Stimulated activated CD8-positive, alpha-beta memory T cell treated with anti-CD3 and anti-CD28 coated beads, Interleukin-12 subunit alpha, Interleukin-12 subunit beta, amount 100 ng/mL, for 4 hours (primary cell): ENCODE results near the gene EPHB1.

Experiments used
- DNase-seq: peaks from one replicate; pipeline ENCODE4 v3.0.0-alpha.2; 2020; ENCODE audit warnings: low read depth

The EPHB1 gene

DNA sequence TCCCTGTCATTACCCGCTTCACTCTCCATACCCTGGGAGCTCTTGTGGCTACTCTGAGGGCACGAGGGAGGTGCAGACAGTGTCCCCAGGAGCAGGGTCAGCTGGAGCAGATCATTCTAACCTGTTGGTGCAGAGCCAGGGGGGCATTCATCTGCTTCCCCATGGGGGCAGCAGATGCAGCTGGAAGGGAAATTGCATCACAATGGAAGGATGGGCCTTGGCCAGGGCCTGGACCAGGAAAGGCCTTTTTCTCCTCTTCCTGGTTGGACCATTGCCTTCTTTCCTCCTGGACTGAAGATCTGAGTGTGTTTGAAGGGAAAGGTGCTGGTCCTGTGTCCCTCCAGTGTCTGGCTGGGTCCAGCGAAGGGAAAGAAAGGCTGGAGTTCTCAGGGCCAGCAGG lies 55.7 kb downstream of the EPHB1 start:
- no peak for DNase-seq

GRCh38 chr3:134852132-134852531 lies 57.1 kb downstream of the EPHB1 start:
- no peak for DNase-seq

DNA sequence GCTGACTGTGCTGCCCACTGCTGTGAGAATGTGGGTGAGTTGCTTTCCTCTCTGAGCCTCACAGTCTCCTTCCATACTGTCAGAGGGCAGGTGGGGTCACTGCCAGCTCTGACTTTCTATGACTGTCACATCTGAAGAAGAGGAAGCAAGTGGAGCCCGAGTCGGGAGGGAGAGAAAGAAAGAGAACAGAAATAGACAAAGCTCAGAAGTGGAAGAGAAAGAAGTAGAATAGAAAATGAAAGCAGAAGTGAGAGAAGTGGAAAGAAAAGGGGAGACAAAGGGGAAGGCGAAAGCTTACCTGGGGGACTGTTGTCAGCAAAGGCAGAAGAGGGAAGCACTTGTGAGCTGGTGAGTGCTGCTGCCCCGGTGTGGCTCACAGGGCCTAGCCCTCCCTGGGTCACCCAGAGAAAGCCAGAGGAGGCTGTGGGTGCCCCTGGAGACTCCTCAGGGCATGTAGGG lies 57.9 kb downstream of the EPHB1 start:
- no peak for DNase-seq

DNA sequence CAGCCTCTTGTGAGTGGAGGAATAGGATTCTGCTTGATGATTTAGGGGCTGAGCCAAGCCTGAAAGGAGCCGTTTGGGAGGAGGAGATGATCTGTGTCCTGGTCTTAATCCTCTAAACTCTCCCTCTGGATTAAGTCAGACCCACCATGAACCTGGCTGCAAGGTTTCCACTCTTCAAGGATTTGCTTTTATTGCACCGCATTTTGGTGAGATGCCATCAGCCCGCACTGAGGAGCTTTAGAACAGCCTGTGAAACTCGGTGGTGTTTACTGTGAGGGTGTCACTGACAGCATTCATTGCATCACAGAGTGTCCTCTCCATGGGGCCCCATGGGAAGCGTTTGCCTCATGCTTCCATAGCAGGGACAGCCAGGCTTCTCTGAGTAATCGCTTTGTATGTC lies 59.2 kb downstream of the EPHB1 start:
- DNase-seq = no peak

- no peak for DNase-seq
Observed at GRCh38 chr3:134857356-134857755, 62.3 kb downstream of the EPHB1 start.

- DNase-seq = no peak
Observed at GRCh38 chr3:134857776-134858362, 62.8 kb downstream of the EPHB1 start.

- DNase-seq = no peak
Observed at GRCh38 chr3:134858441-134859035, 63.5 kb downstream of the EPHB1 start.

DNA sequence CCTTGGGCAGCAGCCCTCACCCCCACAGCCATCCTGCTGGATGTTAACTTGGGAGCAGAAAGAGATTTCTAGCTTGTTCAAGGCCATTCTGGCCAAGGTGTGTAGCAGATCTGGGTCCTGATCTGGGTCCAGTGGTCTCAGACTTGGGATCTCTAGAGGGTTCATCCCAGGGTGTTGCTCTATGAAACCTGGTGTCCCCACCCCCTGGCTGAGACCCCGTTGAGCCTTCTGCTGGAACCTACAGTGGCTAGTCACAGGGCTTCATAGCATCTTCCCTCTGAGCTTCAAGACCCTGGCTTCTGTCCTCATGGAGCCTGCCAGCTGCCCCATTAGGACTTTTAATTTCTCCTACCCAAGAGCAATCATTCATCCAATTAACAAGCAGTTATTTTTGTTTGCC lies 64.3 kb downstream of the EPHB1 start:
- DNase-seq = no peak

GRCh38 chr3:134860141-134860540 lies 65.1 kb downstream of the EPHB1 start:
- DNase-seq = no peak

GRCh38 chr3:134863915-134864314 lies 68.9 kb downstream of the EPHB1 start:
- no peak for DNase-seq

DNA sequence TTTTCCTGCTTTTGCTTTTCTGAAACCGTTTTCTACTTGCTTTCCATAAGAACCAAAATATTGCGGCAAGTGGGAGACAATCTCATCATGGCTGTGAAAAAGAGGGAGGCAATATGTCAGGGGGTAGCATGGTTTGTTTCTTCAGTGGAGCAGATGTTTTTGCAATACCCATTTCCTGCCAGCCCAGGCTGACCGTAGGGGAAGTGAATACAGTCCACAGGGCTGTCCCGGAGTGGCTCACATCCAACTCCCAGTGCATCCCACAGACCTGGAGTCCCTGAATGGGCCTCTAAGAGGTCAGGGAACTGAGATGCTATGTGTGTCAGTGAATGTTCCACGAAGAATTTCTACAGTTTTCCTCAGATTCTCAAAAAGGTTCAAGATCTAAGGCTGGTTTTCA lies 69.6 kb downstream of the EPHB1 start:
- DNase-seq = no peak

DNA sequence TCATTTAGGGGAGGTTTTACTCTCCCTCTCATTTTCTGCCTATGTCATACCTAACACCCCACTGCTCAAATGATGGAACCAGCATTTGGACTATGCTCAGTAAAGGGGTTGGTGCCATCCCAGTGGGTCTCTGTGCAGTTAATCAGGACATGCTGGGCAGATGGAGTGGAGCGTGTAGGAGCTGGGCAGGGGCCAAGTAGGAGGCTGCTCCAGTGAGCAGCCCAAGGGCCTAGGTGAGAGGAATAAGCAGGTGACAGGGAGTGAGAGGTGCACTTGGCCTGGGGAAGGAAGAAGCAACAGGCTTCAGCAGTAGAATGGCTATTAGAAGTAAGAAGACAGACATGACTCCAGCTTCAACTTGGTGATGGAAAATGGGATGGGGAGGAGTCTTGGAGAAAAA lies 72.2 kb downstream of the EPHB1 start:
- no peak for DNase-seq

GRCh38 chr3:134869153-134869726 lies 74.2 kb downstream of the EPHB1 start:
- DNase-seq = no peak

GRCh38 chr3:134871818-134872217 lies 76.8 kb downstream of the EPHB1 start:
- DNase-seq = no peak

- DNase-seq = no peak
Observed at GRCh38 chr3:134872440-134873388, 77.7 kb downstream of the EPHB1 start.

DNA sequence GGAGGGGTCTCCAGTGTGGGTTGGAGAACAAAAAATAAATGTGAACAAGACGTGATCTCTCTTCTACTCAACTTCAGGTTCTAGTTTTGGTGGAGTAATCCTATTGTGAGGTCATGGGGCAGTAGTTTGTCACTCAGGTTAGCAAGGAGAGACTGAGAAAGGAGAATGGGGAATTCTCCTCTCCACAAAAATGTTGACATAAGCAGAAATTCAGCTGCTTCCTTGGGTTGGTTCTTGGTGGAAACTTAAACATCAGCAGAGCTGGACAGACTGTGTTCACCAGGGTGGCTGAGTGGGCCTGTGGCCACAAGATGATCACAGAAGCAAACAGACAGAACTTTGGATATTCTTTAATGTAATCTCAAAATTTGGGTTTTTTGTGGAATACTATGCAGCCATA lies 78.7 kb downstream of the EPHB1 start:
- DNase-seq = no peak

DNA sequence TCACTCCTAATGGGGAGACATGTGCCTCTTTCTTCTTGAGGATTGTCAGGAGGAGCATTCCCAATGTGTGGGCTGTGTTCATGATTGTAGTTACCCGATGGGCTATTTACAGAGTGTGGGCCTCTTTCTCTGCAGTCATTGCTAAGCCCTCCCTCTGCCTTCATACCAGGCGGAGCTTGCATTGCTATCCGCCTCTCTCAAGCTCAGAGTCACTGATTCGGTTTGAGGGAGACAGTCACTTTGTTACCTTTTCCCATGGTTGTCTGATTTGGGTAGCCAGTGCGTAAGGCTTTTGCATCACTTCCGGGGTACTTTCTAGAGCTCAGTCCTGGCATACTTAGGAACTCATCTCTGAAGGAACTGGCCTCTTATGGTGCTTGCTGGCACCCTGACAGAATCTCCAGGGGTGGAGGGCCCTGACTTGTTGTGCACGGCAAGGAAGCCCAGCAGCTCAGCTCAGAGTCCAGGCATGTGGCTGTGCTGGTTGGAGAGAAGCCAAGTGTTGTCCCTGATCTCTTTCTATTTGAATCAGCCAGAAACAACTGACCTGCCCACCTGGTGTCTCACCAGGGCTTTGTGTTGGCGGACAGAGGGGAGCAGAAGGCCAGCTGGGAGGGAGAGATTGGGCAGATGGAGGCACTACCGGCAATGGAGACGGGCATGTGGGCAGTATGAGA lies 79.8 kb downstream of the EPHB1 start:
- no peak for DNase-seq

DNA sequence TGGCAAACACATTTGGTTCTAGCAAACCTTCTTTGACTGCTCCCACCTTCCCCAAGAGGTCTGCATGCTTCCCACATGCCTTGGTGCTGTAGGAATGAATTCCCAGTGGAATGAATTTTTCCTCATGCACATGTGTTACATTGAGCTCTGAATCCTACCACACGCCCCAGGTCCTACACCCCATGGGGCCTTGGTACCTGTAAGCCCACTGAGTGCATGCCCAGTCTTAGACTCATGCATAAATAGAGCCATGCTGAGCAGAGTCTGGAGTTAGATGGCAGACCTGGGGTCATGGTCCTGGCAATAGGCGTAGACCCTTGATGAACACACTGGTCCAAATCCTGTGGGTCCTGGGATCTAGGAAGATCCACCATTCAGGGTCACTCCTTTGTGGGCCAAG lies 81.8 kb downstream of the EPHB1 start:
- DNase-seq = no peak

DNA sequence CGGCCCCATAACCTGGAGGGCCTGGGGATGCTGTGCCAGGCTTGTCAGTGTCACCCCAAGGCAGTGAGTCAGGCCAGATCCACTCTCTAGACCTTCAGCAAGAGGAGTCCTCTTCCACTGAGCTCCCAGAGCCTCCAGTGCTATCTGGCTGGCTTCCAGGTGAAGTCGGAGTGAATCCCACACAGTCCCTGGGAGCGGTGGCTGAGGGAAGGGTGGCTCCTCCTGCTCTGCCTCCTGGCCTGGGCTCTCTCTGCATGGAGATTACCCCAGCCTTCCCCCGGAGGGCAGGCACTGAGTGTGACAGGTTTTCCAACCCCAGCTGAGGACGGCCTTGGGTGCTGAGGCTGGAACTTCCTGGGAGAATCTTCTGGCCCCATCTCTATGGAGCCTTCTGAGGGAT lies 82.7 kb downstream of the EPHB1 start:
- DNase-seq = no peak

GRCh38 chr3:134879990-134880389 lies 84.9 kb downstream of the EPHB1 start:
- DNase-seq = no peak

- DNase-seq = no peak
Observed at GRCh38 chr3:134880431-134880830, 85.4 kb downstream of the EPHB1 start.

GRCh38 chr3:134881305-134881704 lies 86.2 kb downstream of the EPHB1 start:
- no peak for DNase-seq
